ENCODE measurements around the gene CLDN7.

DNA sequence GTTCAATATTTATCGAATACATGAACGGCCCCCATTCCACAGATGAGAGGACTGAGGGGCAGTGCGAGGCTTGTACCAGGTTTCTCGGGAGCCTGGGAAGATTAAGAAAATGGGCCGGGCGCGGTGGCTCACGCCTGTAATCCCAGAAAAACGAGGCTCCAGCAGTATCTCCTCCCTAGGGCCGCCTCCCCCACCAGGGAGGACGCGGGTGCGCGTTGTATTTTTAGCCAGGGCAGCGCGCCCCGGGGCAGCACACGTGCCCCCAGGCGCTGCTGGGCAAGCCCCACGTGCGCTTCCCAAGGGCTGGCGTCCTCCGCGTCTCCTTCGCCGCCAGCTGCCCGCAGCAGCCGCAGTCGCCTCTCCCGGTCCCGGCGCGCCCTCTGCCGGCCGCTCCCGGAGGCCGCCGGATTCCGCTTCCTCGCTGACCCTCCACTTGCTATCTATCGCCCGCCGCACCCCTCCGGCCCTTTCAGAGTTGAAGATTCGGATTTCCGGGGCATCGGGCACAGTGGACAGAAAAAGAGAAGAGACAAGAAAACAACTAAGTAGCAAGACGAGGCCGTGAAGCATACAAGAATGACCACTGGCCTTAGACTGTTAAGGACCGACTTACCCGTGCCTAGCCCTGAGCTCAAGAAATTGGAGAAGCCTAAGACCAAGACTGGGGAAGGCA, 34.0 kb upstream of the CLDN7 start:
- TF ChIP-seq YY1 (IDR thresholded peaks at IDR 0.05; ENCODE audit: insufficient read depth, insufficient read length) (no peak), SUZ12 (IDR thresholded peaks at IDR 0.05; ENCODE audit: extremely low read depth, insufficient read depth, insufficient read length) (no peak)
